Renal cortical epithelial cell (primary cell): Measurements from ENCODE around the gene TMEM225. TPM values are rescaled to one million over a fixed set of nuclear protein-coding genes. Genes with fewer than 3 reads are reported as not detected.
"Not testable (repeated sequence)": the region's sequence is repeated elsewhere in the genome, so short reads cannot be mapped to it uniquely, and the experiment has no call there.

Source experiments
- DNase-seq: peaks from one replicate; pipeline ENCODE4 v3.0.0-alpha.2; 2011; ENCODE audit warnings: low read depth
- total RNA-seq: library from RNA; depleted of rRNA; stranded (reverse); fragments of >200 nt; gene quantifications from 2 replicates; pipeline ENCODE4 v1.2.3, GENCODE V29; 2014

The TMEM225 gene
- not detected in 2 replicates for total RNA-seq

DNA sequence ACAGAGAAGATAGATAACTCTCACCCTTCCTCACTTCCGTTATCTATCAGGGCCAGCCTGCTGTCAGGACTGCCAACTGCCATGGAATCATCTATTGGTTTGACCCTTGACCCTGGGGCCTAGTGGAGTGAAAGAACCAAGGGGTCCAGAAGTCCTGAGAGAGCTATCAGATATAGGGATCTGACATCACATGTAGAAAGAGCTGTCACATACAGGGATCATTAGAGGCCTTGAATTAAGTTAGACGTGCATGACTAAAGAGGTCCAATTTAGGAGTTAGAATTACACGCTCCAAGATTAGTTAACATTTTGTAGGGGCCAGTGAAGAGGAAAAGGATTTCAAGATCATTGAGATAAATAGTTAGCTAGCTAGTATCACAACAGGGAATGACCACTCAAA is at the start of gene TMEM225:
Gene TMEM225 (minus strand): TSS at position 101 of the 400 bp plus-strand sequence. CDS start 245 bp downstream, outside the sequence.
- DNase-seq, result no peak

GRCh38 chr11:123924027-123924426 is 38.6 kb upstream of the TMEM225 start:
- no peak for DNase-seq

DNA sequence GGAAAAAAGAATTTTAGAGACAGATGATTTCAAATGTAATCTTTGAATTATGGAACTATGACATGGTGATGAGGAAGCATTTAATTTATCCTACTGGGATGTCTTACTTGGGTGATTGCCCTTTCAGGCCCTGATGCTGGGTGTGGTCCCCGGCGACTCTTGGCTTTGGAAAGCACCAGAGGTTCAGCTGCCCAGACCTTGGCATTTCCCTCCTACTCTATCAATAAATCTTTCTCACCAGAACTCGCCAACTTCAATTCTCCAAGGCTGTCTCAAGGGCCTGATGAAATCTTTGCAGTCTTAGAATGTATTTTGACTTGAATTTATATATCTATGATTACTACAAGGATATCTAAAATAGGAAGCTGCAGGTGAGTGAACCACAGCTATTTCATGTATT is 35.5 kb upstream of the TMEM225 start:
- DNase-seq, result no peak

GRCh38 chr11:123905826-123906225 is 20.4 kb upstream of the TMEM225 start:
- no peak for DNase-seq

DNA sequence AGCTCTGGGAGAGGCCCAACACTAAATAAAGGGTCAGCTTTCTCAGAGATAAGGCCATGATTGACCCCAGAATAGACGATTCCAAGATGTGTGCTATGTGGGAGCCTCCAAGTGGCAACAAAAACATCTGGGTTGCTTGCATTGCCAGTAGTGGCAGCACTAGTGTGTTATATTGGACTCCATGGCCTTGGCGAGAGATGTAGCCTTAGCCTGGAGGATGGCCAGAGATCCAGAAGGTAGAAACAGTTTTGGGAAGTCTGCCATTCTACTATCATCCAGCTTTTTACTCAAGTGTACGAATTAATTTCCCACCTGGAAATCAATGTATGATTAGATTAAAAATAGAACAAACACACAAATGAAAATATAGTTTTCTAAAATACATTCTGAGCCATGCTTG is 19.5 kb upstream of the TMEM225 start:
- DNase-seq, result no peak

- no peak for DNase-seq
These were observed 18.5 kb upstream of the TMEM225 start for GRCh38 chr11:123903932-123904331.

GRCh38 chr11:123901867-123902266 is 16.4 kb upstream of the TMEM225 start, which contains the start of gene OR8D4:
Gene OR8D4, plus strand, starts transcription at chr11:123902167. Its CDS starts 4,265 bp downstream, at chr11:123906432.
- no peak for DNase-seq

DNA sequence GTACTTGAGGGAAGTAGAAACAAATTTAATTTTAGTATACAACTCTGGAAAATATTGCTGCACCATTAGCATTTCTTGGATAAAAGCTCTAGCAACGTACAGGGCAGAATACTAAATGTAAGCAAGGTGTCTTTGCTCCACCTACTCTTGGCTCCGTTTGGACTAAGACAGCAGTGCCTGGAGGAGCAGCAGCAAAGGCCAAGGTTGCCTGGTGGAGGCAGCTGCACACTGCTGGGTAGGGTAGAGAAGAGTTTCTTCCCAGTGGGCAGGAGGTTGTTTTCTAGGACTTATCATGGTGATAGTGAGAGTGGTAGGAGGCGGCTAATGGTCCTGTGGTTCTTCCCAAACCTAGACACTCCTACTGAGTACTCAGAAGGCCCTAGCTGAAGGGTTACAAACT is 14.3 kb upstream of the TMEM225 start:
- DNase-seq, result no peak

DNA sequence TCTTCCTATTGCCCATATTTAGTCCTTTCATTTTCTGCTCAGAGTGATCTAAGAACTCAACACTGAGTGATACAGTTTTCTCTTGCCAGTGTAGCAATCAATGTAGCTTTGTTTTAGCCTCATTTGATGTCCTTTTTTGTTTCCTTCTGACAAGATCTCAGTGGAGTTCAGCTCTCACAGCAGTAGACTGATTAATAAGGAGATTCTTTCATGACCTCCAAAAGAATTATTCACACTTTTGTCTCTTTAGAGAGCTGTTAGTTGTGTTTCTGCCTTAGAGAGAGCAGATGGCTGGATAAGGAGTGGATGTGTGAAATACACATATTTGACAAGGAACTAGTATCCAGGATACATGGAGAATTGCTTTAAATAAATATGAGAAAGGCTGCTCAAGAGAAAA is 6.6 kb upstream of the TMEM225 start:
- DNase-seq, result no peak

GRCh38 chr11:123880912-123881311 is 4.6 kb downstream of the TMEM225 start:
- no peak for DNase-seq

DNA sequence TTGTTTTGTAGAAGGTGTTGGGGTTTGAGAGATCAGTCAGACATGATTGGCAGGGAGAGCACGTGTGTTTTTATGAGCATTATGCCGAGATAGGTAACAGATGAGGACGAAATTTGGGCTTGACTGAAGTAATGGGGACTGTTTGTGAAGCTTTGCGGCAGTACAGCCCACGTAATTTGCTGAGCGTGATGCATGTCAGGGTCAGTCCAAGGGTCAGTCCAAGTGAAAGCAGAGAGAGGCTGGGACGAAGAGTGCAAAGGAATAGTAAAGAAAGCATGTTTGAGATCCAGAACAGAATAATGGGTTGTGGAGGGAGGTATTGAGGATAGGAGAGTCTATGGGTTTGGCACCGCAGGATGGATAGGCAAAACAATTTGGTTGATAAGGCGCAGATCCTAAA is 17.7 kb downstream of the TMEM225 start:
- not testable (repeated sequence) for DNase-seq

DNA sequence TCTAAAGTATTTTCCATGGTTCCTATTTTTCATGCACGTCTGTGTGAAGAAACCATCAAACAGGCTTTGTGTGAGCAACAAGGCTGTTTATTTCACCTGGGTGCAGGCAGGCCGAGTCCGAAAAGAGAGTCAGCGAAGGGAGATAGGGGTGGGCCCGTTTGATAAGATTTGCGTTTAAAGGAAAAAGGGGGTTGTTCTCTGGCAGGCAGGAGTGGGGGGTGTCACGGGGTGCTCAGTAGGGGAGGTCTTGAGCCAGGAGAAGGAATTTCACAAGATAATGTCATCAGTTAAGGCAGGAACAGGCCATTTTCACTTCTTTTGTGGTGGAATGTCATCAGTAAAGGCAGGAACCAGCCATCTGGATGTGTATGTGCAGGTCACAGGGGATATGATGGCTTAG is 20.2 kb downstream of the TMEM225 start:
- not testable (repeated sequence) for DNase-seq

GRCh38 chr11:123859731-123860130 is 25.7 kb downstream of the TMEM225 start:
- no peak for DNase-seq

- DNase-seq, result no peak
These were observed 29.0 kb downstream of the TMEM225 start for GRCh38 chr11:123856444-123856843.

DNA sequence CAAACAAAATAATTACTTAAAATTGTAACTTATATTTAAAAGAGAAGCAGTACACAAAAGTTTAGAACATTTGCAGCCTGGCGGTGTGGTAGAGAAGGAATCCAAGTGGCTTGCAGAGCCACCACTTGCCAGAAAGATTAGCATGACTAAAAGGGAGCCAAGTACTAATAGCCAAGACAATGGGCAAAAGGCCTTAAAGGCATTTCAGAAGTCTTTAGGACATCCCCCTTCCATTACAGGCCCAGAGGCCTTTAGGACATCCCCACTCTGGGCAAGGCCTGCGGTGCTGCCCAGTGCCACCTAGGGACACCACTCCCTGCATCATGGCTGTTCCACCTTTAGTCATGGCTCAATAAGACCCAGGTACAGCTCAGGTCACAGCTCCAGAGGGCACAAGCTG is 32.4 kb downstream of the TMEM225 start:
- DNase-seq, result no peak

GRCh38 chr11:123852321-123852720 is 33.1 kb downstream of the TMEM225 start:
- DNase-seq, result no peak

DNA sequence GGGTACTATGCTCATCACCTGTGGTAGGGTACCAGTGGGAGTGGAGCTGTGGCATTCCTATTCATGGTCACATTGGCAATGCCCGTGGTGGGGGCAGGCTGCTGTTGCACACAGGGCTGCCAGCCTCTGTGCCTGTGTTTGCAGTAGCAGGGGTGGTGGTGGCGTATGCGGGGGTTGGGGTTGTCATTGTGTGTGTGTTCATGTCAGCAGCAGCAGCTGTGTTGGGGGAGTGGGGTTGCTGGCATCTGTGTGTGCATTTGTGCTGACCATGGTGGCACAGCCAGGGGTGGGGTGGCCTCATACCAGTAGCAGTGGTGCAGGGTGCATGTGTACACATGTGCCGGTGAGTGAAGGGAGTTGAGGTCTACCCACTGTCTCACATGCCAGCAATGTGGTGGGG is 34.4 kb downstream of the TMEM225 start:
- DNase-seq, result no peak

- no peak for DNase-seq
These were observed 44.3 kb downstream of the TMEM225 start for GRCh38 chr11:123841174-123841573.

DNA sequence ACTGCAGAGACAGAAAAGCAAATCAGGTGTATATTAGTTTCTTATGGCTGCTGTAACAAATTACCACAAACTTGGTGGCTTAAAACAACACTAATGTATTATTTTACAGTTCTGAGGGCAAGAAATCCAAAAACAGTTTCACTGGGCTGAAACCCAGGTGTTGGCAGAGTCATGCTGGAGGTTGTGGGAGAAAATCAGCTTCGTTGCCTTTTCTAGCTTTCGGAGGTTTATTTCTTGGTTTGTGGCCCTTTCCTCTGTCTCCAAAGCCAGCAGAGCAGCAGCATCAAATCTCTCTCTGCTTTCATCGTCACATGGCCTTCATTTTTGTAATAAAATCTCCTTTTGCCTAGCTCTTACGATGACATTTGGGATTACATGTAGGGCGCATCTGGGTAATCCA is 46.3 kb downstream of the TMEM225 start:
- DNase-seq, result no peak

- DNase-seq, result no peak
These were observed 46.8 kb downstream of the TMEM225 start for GRCh38 chr11:123838659-123839058.

GRCh38 chr11:123838199-123838598 is 47.3 kb downstream of the TMEM225 start:
- DNase-seq, result no peak

DNA sequence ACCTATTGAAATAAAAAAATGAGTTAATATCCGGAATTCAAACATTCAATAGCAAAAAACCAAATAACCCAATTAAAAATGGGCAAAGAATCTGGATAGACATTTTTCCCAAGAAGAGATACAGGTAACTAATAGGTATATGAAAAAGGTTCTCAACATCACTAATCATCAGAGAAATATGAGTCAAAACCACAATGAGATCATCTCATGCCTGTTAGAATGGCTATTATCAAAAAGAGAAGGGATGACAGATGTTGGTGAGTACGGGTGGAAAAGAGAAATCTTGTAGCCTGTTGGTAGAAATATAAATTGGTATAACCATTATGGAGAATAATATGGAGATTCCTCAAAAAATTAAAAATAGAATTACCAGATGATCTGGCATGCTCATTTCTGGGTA is 52.4 kb downstream of the TMEM225 start:
- DNase-seq, result no peak
